Esophagus squamous epithelium (tissue), 4 donors: ENCODE data around the gene GRK6.

Experiments
- POLR2A ChIP-seq, 4 donors: fragments of 450-650 bp; IDR thresholded peaks; one replicate each; pipeline ENCODE4 v1.6.1; 2017; ENCODE audit warnings: antibody characterized with exemption in 4 of 4, mild to moderate bottlenecking in 4 of 4, moderate library complexity in 3 of 4
- TF ChIP-seq, protein P1 (sequence below), 6 experiments: fragments of 450-650 bp in 4 of 6; fragments of 200-600 bp in 2 of 6; sonication (generic) in 2 of 6; IDR thresholded peaks; one replicate each; pipeline ENCODE4 v1.5.1; 2016 to 2019; ENCODE audit warnings: antibody characterized with exemption in 6 of 6, mild to moderate bottlenecking in 4 of 6, moderate library complexity in 4 of 6

DNA sequence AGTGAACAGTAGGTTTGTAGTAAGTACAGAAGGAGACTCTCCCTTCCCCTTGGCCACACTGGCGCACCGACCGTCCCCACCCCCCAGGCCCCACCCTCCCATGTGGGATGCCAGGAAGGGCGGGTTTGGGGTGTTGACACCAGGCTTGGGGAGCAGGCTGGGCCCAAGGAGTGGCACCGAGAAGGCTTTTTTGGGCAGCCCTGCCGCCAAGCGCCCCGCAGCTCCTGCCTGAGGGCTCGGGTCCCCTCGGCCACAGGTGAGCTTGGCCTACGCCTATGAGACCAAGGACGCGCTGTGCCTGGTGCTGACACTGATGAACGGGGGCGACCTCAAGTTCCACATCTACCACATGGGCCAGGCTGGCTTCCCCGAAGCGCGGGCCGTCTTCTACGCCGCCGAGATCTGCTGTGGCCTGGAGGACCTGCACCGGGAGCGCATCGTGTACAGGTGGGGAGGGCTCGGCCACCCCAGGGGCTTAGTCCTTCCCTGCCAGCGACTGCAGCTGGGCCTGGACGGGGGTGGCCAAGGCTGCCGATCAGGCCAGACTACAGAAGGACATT is 7.3 kb downstream of the GRK6 start:
- TF ChIP-seq POLR2A (IDR thresholded peaks at IDR 0.05) = no peak
- TF ChIP-seq, protein P1, sequence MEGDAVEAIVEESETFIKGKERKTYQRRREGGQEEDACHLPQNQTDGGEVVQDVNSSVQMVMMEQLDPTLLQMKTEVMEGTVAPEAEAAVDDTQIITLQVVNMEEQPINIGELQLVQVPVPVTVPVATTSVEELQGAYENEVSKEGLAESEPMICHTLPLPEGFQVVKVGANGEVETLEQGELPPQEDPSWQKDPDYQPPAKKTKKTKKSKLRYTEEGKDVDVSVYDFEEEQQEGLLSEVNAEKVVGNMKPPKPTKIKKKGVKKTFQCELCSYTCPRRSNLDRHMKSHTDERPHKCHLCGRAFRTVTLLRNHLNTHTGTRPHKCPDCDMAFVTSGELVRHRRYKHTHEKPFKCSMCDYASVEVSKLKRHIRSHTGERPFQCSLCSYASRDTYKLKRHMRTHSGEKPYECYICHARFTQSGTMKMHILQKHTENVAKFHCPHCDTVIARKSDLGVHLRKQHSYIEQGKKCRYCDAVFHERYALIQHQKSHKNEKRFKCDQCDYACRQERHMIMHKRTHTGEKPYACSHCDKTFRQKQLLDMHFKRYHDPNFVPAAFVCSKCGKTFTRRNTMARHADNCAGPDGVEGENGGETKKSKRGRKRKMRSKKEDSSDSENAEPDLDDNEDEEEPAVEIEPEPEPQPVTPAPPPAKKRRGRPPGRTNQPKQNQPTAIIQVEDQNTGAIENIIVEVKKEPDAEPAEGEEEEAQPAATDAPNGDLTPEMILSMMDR (IDR thresholded peaks at IDR 0.05) = no peak
